GM12873 (cell line): ENCODE measurements around the gene LCA5.

ENCODE experiments used
- CTCF ChIP-seq: IDR thresholded peaks from 2 replicates; pipeline ENCODE4 v1.5.1; 2012; ENCODE audit warnings: low read depth, mild to moderate bottlenecking, moderate library complexity, low read length, control low read depth; ENCODE audit not compliant: insufficient read depth; ENCODE audit errors: missing control alignments

The LCA5 gene

GRCh38 chr6:79536954-79537747, at the start of gene LCA5:
TSS of gene LCA5 (minus strand) at chr6:79537430. CDS start at chr6:79518894, 18,536 bp downstream.
- TF ChIP-seq CTCF, result no peak

- peak; percentile 55 for TF ChIP-seq CTCF
These were observed 49.3 kb upstream of the LCA5 start for GRCh38 chr6:79586548-79586947.

- TF ChIP-seq CTCF, result no peak
These were observed 47.1 kb upstream of the LCA5 start for GRCh38 chr6:79584332-79584731.

- no peak for TF ChIP-seq CTCF
These were observed 37.5 kb upstream of the LCA5 start for GRCh38 chr6:79574630-79575225.

DNA sequence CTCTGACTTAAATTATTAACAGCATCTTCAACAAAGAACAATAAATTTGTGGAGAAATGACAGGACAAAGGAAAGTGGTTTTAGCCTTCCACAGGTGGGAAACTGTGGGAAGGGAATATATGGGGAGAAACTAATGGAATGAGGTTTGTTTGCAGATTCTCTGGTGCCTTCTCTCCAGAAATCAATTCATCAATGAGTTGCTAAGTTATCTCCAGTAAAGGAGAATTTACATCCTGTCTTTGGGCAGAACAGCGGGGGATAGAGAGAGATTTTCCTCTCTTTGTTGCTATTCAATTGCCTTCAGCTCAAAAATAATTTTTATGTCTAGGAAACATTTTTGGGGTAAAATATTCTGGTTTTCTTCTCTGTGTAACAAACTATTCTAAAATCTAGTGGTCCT, 36.9 kb upstream of the LCA5 start:
- no peak for TF ChIP-seq CTCF

DNA sequence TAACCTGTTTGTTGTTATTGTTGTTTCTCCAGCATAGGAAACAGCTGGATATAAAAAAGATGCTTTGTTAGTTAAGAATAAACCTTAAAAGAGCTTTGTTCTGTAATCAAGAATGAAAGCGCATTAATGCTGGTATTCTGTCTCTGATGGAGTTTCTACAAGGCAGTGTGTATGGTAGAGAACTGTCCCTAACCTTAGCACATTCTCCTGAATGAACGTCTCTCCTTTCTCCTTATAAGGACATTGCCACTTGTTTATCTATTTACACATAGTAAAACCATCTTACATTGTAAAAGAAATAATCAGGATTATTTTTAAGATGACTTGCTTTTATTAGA, 33.8 kb upstream of the LCA5 start:
- TF ChIP-seq CTCF, result no peak

DNA sequence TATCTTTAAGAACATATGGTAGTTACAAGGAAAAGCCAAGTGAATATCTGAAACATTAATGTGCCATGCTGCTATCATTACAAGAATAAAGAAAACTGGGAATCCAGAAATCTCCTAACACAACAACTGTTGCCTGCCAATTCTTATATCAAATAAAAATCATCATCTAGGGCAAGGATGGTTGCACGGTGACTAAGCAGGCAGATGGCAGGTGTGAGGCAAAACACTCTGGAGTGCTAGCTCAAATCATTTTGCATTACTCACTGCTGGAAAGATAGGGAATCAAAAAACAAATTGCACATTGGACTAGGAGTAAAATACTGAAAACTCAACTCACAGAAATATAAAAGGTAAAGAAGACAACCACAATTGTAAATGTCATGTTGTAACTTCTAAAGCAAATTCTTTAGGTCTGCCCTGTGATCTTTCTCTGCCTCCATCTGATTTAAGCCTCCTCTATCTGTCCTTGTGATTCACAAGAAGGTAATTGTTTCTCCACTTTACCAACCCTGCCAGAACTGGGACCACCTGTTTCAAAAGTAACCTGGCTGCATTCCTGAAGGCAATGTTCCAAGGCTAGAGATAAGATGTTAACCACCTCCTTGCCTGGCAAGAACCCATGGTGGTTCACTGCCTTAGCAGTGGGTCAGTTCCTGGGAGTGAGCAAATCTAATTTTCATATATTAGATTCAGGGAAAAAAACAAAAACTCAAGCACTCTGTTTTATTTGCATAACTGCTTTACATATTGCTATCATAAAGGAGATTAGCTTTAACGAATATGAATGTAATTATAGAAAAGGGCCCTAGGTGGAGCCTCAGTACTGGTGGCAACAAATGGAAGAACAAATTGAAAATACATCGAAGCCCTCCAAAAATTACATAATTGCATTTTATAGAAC, 33.1 kb upstream of the LCA5 start:
- TF ChIP-seq CTCF, result peak; percentile 56
